Activated naive CD4-positive, alpha-beta T cell treated with anti-CD3 and anti-CD28 coated beads, Interleukin-2, amount 10 ng/mL, durations not matched to agents 5 hours and 36 hours (primary cell): ENCODE results near the gene EXO1. TPM values are rescaled to one million over a fixed set of nuclear protein-coding genes. Genes with fewer than 3 reads are reported as not detected.

Experiments
- total RNA-seq, 2 experiments: library from RNA; stranded (reverse); gene quantifications; one replicate each; pipeline ENCODE4 v1.2.3, GENCODE V29; 2021

The EXO1 gene
- 10 to 100 TPM; 23.8 to 28.4 TPM for total RNA-seq

GRCh38 chr1:241847796-241848685, at the start of gene EXO1:
Gene EXO1, plus strand, starts transcription at chr1:241848204. Its CDS starts 2,222 bp downstream, at chr1:241850426.

Other genes with a start within 250 kb of the EXO1 start
- gene CHML, start 207.8 kb upstream of the EXO1 start, total RNA-seq: 10 to 100 TPM; 15.4 to 15.9 TPM
- 10 to 100 TPM; 12.6 to 12.9 TPM for gene OPN3, start 207.8 kb upstream of the EXO1 start, total RNA-seq
- gene WDR64, start 195.9 kb upstream of the EXO1 start, total RNA-seq: under 1 TPM in 1 of 2 experiments, not detected in 1; 0.10 TPM
- not detected for gene BECN2, start 109.6 kb downstream of the EXO1 start, total RNA-seq
- gene MAP1LC3C, start 150.9 kb downstream of the EXO1 start, total RNA-seq: not detected